Measurements from ENCODE around the gene RGR.

- TF ChIP-seq SUZ12 (IDR thresholded peaks at IDR 0.05; ENCODE audit: extremely low read depth, insufficient read depth, insufficient read length) (no peak), ZNF274 (IDR thresholded peaks at IDR 0.05; ENCODE audit: low read depth, low read length) (no peak)
Measured at GRCh38 chr10:84256510-84257342, 11.9 kb downstream of the RGR start.
